Mesothelial cell of epicardium (in vitro differentiated cells): ENCODE measurements around the gene EPHX1. TPM values are rescaled to one million over a fixed set of nuclear protein-coding genes. Genes with fewer than 3 reads are reported as not detected.
A peak's percentile ranks its signal among the peaks of the same experiment; 100 is the strongest.
"Not testable (repeated sequence)": the region's sequence is repeated elsewhere in the genome, so short reads cannot be mapped to it uniquely, and the experiment has no call there.

Experiments
- DNase-seq, 2 experiments: peaks; one replicate each; pipeline ENCODE4 v3.0.0; 2021; ENCODE audit warnings: low spot score in 2 of 2; ENCODE audit not compliant: unreplicated experiment in 2 of 2
- H3K27ac Mint-ChIP-seq: 2 replicates; pipeline ENCODE4 v1.8.0; 2021; ENCODE audit warnings: mixed read lengths
- H3K27me3 Mint-ChIP-seq: 2 replicates; pipeline ENCODE4 v1.8.0; 2021; ENCODE audit warnings: low read depth, mixed read lengths
- H3K36me3 Mint-ChIP-seq: 2 replicates; pipeline ENCODE4 v1.8.0; 2021; ENCODE audit warnings: mixed read lengths
- H3K4me1 Mint-ChIP-seq: 2 replicates; pipeline ENCODE4 v1.8.0; 2021; ENCODE audit warnings: mixed read lengths
- H3K4me3 Mint-ChIP-seq: 2 replicates; pipeline ENCODE4 v1.8.0; 2021; ENCODE audit warnings: mild to moderate bottlenecking, moderate library complexity, mixed read lengths
- H3K9me3 Mint-ChIP-seq: 2 replicates; pipeline ENCODE4 v1.8.0; 2021; ENCODE audit warnings: mixed read lengths
- total RNA-seq: library from RNA; stranded (reverse); gene quantifications from 3 replicates; pipeline ENCODE4 v1.2.1, GENCODE V29; 2021
- TF ChIP-seq, protein P1 (sequence below): fragments of 200-600 bp; sonication (generic); IDR thresholded peaks from one replicate; pipeline ENCODE4 v1.5.0; 2021; ENCODE audit warnings: antibody characterized with exemption; ENCODE audit not compliant: unreplicated experiment

The EPHX1 gene
- total RNA-seq, 1 donor from 2014 or later: 35.9 TPM

- H3K27ac Mint-ChIP-seq: no peak overlapping the region
Observed at GRCh38 chr1:225883616-225884265, 73.8 kb downstream of the EPHX1 start.

DNA sequence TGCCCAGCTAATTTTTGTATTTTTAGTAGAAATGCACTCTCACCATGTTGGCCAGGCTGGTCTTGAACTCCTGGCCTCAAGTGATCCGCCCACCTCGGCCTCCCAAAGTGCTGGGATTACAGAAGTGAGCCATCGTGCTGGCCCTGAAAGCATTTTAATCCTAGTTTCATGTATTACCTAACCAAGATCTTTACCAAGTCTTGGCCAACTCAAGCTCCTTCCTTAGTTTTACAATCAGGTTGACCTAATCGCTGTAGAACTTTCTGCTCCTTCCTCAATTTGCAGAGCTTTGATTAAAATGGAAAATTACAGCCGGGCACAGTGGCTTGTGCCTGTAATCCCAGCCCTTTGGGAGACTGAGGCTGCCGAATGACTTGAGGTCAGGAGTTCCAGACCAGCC, 75.4 kb downstream of the EPHX1 start:
- H3K9me3 Mint-ChIP-seq: no peaks in the 10 kb centered on the region
- H3K4me3 Mint-ChIP-seq: no peak overlapping the region
- no peak for DNase-seq
- peaks cover 15% of the 10 kb centered on the region for H3K4me1 Mint-ChIP-seq
- H3K36me3 Mint-ChIP-seq: no peaks in the 10 kb centered on the region
- TF ChIP-seq, protein P1, sequence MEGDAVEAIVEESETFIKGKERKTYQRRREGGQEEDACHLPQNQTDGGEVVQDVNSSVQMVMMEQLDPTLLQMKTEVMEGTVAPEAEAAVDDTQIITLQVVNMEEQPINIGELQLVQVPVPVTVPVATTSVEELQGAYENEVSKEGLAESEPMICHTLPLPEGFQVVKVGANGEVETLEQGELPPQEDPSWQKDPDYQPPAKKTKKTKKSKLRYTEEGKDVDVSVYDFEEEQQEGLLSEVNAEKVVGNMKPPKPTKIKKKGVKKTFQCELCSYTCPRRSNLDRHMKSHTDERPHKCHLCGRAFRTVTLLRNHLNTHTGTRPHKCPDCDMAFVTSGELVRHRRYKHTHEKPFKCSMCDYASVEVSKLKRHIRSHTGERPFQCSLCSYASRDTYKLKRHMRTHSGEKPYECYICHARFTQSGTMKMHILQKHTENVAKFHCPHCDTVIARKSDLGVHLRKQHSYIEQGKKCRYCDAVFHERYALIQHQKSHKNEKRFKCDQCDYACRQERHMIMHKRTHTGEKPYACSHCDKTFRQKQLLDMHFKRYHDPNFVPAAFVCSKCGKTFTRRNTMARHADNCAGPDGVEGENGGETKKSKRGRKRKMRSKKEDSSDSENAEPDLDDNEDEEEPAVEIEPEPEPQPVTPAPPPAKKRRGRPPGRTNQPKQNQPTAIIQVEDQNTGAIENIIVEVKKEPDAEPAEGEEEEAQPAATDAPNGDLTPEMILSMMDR: no peak
- H3K27me3 Mint-ChIP-seq: peaks cover 11% of the 10 kb centered on the region
- H3K27ac Mint-ChIP-seq: no peak overlapping the region

More at GRCh38 chr1:225883616-225884265, 73.8 kb downstream of the EPHX1 start:
- TF ChIP-seq, protein P1: no peak
- no peaks in the 10 kb centered on the region for H3K36me3 Mint-ChIP-seq
- no peak for DNase-seq
- H3K9me3 Mint-ChIP-seq: no peaks in the 10 kb centered on the region
- peaks cover 11% of the 10 kb centered on the region for H3K27me3 Mint-ChIP-seq
- peak overlapping the region; percentile 83 for H3K4me3 Mint-ChIP-seq
- peaks cover 20% of the 10 kb centered on the region for H3K4me1 Mint-ChIP-seq

DNA sequence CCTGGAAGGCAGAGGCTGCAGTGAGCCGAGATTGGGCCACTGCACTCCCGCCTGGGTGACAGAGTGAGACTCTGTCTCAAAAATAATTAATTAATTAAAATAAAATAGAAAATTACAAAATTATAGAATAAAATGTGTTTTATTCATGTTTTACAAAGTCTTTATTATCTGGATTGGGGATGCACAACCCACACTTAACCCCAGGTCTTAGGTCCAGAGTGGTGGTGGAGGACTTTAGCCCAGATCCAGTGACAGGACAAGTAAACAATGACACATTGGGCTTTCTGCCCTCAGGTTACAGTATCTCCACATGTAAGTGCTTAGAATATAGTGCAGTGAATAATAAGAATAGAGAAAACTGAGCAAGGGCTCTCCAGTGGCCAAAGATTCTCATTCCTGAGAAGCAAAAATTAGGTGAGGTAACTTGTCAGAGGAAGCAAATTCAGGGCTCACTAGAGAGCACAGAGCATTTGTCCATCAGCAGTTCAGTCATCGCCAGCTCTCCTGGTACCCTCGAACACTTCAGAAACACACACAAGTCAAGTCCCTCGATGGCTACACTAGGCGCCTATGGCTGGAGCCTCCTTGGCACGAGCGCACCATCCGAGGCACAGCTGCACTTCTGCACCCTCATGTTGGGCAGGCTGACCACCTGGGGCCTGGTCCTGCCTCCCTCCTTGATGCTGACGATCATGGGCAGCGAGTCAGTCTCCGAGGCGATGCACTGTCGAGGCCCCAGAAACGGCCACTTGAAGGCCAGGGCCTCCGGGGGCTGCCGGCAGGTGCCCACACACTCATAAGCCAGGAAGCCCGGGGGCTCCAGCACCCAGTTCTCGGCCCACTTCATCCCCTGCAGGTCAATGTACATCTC, 76.5 kb downstream of the EPHX1 start:
- Mint-ChIP-seq H3K36me3 (no peaks in the 10 kb centered on the region), H3K4me3 (no peak overlapping the region), H3K9me3 (no peaks in the 10 kb centered on the region), H3K27me3 (peaks cover 11% of the 10 kb centered on the region), H3K27ac (no peak overlapping the region), H3K4me1 (peaks cover 6% of the 10 kb centered on the region)
- DNase-seq: no peak
- TF ChIP-seq, protein P1: no peak

- no peaks in the 10 kb centered on the region for H3K36me3 Mint-ChIP-seq
Observed at GRCh38 chr1:225887030-225887314, 77.0 kb downstream of the EPHX1 start.

DNA sequence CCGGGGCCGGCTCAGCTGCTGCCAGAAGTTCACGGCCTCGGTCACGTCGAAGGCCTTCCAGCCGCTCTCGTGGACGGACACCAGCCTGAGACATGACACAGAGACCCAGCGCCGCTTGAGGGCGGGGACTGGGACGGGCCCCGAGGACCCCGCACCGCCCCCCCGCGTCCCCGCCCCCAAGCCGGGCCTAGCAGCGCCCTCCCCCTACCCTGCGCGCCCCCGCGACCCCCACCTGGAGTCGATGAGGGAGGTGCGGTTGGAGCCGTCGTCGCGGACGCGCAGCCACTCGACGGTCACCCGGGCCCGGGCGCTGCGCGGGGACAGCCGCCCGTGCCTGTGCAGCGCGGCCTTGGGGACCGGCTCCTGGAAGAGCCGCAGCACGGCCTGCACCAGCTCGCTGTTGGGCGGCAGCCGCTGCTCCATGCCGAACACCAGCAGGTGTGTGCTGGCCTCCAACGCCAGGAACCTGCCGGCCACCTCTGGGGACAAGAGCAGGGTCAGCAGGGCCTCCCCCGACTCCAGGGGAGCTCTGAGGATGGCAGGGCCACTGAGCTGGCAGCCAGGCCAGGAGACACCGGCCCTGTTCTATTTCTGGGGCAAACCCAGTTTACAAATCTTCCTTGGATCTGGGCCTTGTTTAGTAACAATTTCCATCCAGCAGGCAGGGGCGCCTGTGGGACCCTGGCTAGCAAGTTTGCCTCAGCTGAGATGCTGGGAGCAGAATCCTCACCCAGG, 77.8 kb downstream of the EPHX1 start:
- not testable (repeated sequence) for DNase-seq, H3K4me1 Mint-ChIP-seq, H3K9me3 Mint-ChIP-seq, H3K27ac Mint-ChIP-seq, H3K36me3 Mint-ChIP-seq
- H3K27me3 Mint-ChIP-seq: peaks cover 11% of the 10 kb centered on the region
- peak overlapping the region; percentile 46 for H3K4me3 Mint-ChIP-seq

More at GRCh38 chr1:225887030-225887314, 77.0 kb downstream of the EPHX1 start:
- Mint-ChIP-seq H3K27me3 (peaks cover 11% of the 10 kb centered on the region), H3K4me3 (no peak overlapping the region), H3K27ac (no peak overlapping the region), H3K9me3 (no peaks in the 10 kb centered on the region), H3K4me1 (peaks cover 6% of the 10 kb centered on the region)
- TF ChIP-seq, protein P1: no peak
- no peak for DNase-seq
